ENCODE measurements around the gene RUBCNL. TPM values are rescaled to one million over a fixed set of nuclear protein-coding genes. Genes with fewer than 3 reads are reported as not detected.
A peak's percentile ranks its signal among the peaks of the same experiment; 100 is the strongest.
"Not testable (repeated sequence)": the region's sequence is repeated elsewhere in the genome, so short reads cannot be mapped to it uniquely, and the experiment has no call there.

The RUBCNL gene, protein sequence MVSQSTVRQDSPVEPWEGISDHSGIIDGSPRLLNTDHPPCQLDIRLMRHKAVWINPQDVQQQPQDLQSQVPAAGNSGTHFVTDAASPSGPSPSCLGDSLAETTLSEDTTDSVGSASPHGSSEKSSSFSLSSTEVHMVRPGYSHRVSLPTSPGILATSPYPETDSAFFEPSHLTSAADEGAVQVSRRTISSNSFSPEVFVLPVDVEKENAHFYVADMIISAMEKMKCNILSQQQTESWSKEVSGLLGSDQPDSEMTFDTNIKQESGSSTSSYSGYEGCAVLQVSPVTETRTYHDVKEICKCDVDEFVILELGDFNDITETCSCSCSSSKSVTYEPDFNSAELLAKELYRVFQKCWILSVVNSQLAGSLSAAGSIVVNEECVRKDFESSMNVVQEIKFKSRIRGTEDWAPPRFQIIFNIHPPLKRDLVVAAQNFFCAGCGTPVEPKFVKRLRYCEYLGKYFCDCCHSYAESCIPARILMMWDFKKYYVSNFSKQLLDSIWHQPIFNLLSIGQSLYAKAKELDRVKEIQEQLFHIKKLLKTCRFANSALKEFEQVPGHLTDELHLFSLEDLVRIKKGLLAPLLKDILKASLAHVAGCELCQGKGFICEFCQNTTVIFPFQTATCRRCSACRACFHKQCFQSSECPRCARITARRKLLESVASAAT
- total RNA-seq (2021) (0.37 TPM in 1 of 2 replicates, not detected in the other), Bru-seq, nascent RNA (percentile 15 among the genes with signal in this experiment), BruChase-seq, experiment 1, labeled RNA remaining after a 2-hour chase (percentile 14 among the genes with signal in this experiment), BruChase-seq, experiment 2, labeled RNA remaining after a 6-hour chase (percentile 12 among the genes with signal in this experiment)
- long read RNA-seq, result 0 reads

DNA sequence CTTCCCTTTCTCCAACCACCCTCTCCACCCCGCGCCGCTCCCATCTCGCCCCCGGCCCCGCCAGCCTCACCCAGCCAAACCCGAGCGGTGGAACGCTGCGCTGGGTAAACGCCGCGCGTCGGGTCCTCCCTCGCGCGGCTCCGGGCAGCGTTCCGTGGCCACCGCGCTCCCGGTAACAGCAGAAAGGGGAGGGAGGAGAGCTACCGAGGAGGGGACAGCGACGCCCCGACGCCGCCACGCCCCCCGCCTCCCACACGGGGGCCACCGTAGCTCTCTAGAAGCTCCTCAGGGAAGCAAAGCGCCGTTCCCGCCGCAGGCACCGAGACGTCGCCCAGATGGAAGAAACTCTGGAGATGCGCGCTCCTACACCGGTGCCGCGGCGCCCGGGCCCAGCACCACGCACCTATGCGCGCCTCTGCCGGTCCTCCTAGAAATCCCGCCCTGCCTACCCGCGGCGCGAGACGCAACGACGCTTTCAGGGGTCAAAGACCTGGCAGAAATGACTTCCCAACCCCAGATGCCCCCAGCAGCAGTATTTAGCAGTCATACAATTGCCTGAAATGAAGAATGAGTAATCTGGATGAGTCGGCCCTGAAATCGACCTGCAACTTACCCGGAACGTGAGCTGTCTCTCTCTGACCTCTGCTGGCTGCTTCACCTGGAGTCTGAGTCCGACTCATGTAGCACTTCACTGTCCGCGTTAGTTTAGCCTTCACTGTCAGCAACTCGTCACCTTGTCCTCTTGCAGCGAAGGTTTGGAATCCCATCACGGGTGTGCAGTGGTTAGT, at the start of gene RUBCNL:
TSS of gene RUBCNL (minus strand) at position 189 of the 788 bp plus-strand sequence. CDS start 14,777 bp downstream, outside the sequence.
- Histone ChIP-seq H3K27me3 (ENCODE audit: insufficient read depth, low read depth) (no peaks in the 10 kb centered on the region), H3K27ac (no peak within 1 kb of the TSS), H2AFZ (no peak within 1 kb of the TSS), H3F3A (ENCODE audit: insufficient read depth, low read depth) (no peaks in the 10 kb centered on the region), H3K4me2 (no peak within 1 kb of the TSS), H3K9me2 (ENCODE audit: insufficient read depth) (no peaks in the 10 kb centered on the region), H3K9me3 (ENCODE audit: insufficient read depth, low read depth) (no peaks in the 10 kb centered on the region), H3K4me3 (no peak within 1 kb of the TSS), H3K79me2 (ENCODE audit: low read depth) (no peaks in the 10 kb centered on the region), H3K4me1 (replicated peaks; ENCODE audit: insufficient read depth) (no peaks in the 10 kb centered on the region), H3K36me3 (ENCODE audit: low read depth) (no peaks in the 10 kb centered on the region), H4K20me1 (ENCODE audit: insufficient read depth) (no peaks in the 10 kb centered on the region)
- BruUV-seq (replicated peaks), result no TSS peak
- CTCF ChIA-PET, result no interaction called here
- intact Hi-C loops (cut with micrococcal nuclease; ENCODE audit: unreplicated experiment), result no loop called here
- peak in 1 of 2 experiments; percentile 1 for DNase-seq
- POLR2A ChIA-PET (ENCODE audit: unreplicated experiment), result no interaction called here
- no peak for TF ChIP-seq EZH2 (IDR thresholded peaks at IDR 0.05; ENCODE audit: low read depth)
- TF ChIP-seq, protein P1, sequence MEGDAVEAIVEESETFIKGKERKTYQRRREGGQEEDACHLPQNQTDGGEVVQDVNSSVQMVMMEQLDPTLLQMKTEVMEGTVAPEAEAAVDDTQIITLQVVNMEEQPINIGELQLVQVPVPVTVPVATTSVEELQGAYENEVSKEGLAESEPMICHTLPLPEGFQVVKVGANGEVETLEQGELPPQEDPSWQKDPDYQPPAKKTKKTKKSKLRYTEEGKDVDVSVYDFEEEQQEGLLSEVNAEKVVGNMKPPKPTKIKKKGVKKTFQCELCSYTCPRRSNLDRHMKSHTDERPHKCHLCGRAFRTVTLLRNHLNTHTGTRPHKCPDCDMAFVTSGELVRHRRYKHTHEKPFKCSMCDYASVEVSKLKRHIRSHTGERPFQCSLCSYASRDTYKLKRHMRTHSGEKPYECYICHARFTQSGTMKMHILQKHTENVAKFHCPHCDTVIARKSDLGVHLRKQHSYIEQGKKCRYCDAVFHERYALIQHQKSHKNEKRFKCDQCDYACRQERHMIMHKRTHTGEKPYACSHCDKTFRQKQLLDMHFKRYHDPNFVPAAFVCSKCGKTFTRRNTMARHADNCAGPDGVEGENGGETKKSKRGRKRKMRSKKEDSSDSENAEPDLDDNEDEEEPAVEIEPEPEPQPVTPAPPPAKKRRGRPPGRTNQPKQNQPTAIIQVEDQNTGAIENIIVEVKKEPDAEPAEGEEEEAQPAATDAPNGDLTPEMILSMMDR (conservative IDR thresholded peaks at IDR 0.05), result no peak

DNA sequence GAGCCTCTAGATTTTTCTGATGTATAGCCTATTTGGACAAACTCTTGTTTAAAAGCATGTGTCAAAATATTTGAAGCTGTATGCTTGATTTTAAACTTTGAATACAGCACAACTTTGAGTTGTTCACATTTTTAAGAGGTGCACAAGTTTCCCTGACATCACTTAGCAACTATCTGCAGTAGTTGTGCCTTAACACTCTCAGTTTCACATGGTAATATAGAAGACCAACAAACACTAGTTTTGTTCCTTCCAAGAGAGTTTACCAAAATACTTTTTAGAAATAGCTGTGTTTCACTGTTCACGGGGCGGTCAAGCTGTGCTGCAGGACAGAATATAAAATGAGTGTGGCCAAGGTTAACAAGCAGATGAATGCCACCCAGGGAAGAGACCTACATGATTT, 42.5 kb upstream of the RUBCNL start:
- DNase-seq; H3K9me3 ChIP-seq (ENCODE audit: insufficient read depth, low read depth); H3K4me3 ChIP-seq; BruUV-seq (replicated peaks); H4K20me1 ChIP-seq (ENCODE audit: insufficient read depth); CTCF ChIA-PET; H3K9me2 ChIP-seq (ENCODE audit: insufficient read depth); intact Hi-C loops (cut with micrococcal nuclease; ENCODE audit: unreplicated experiment); H3K27ac ChIP-seq; H3K36me3 ChIP-seq (ENCODE audit: low read depth); H3F3A ChIP-seq (ENCODE audit: insufficient read depth, low read depth); POLR2A ChIA-PET (ENCODE audit: unreplicated experiment); H3K4me2 ChIP-seq; H3K27me3 ChIP-seq (ENCODE audit: insufficient read depth, low read depth); H3K79me2 ChIP-seq (ENCODE audit: low read depth); H3K4me1 ChIP-seq (replicated peaks; ENCODE audit: insufficient read depth); H2AFZ ChIP-seq: not testable (repeated sequence)

DNA sequence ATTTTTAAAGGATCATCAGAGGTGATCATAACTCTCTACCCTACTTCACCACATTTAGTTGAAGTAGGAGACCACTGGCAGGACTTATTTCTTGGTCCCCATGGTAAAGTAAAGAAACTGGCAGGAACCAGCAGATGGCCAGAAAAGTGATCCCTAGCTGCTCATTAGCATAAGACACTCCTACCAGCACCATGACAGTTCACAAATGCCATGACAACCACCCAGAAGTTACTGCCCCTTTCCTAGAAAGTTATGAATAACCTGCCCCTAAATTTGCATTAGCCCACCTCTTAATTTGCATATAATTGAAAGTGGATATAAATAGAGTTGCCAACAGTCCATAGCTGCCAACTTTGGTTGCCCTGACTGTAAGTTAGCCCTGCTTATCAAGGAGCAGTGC, 18.4 kb upstream of the RUBCNL start:
- H3K27me3 ChIP-seq (ENCODE audit: insufficient read depth, low read depth), result no peaks in the 10 kb centered on the region
- TF ChIP-seq, protein P1 (conservative IDR thresholded peaks at IDR 0.05), result no peak
- no peak for TF ChIP-seq EZH2 (IDR thresholded peaks at IDR 0.05; ENCODE audit: low read depth)
- no peak overlapping the region for H3K27ac ChIP-seq
- intact Hi-C loops (cut with micrococcal nuclease; ENCODE audit: unreplicated experiment), result no loop called here
- no peaks in the 10 kb centered on the region for H3K36me3 ChIP-seq (ENCODE audit: low read depth)
- no peak overlapping the region for H3K4me2 ChIP-seq
- no peaks in the 10 kb centered on the region for H3F3A ChIP-seq (ENCODE audit: insufficient read depth, low read depth)
- no peak overlapping the region for H3K4me3 ChIP-seq
- no peaks in the 10 kb centered on the region for H3K4me1 ChIP-seq (replicated peaks; ENCODE audit: insufficient read depth)
- H3K9me3 ChIP-seq (ENCODE audit: insufficient read depth, low read depth), result no peaks in the 10 kb centered on the region
- H3K9me2 ChIP-seq (ENCODE audit: insufficient read depth), result no peaks in the 10 kb centered on the region
- no peaks in the 10 kb centered on the region for H4K20me1 ChIP-seq (ENCODE audit: insufficient read depth)
- DNase-seq, result no peak
- no peak overlapping the region for H2AFZ ChIP-seq
- no peaks in the 10 kb centered on the region for H3K79me2 ChIP-seq (ENCODE audit: low read depth)
- POLR2A ChIA-PET (ENCODE audit: unreplicated experiment), result interaction anchor here (0.6 kb wide), 1 partner anchor 172 kb away, joined by 4 read pairs; no protein-coding TSS in a partner anchor
- CTCF ChIA-PET, result no interaction called here
- BruUV-seq (replicated peaks), result no TSS peak
